ENCODE results near the gene NFYB. TPM values are rescaled to one million over a fixed set of nuclear protein-coding genes. Genes with fewer than 3 reads are reported as not detected.
A peak's percentile ranks its signal among the peaks of the same experiment; 100 is the strongest.

NFYB gene
- total and polyA plus RNA-seq, 3 donors from 2014 or later, result 33.8 to 53.1 (median 36.1) TPM

DNA sequence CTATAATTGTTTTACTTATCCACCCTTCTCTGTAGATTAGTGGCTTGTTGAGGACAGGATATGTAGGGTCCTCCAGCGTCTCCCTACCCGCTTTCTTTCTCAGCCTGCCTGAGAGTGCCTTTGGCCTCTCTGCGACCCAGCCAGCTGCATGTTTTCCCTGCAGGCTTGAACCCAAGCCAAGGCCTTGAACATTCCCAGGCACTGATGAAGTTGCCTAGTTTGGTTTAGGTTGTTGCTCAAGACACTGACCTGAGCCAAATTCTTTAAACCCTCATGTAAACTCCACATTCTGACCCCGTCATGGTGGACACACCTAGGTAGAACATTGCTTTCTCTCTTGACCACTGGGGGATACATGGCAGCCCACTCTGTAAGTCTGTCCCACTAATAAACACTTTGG, 44.1 kb upstream of the NFYB start:
- intact Hi-C loops (cut with DNase I; ENCODE audit: low total_unique reads), result no loop called here
- Histone ChIP-seq H3K9me3 (no peaks in the 10 kb centered on the region), H3K4me1 (peaks cover 4% of the 10 kb centered on the region), H3K27me3 (no peaks in the 10 kb centered on the region), H3K4me3 (no peak overlapping the region), H3K36me3 (ENCODE audit: low read depth, missing control alignments) (no peaks in the 10 kb centered on the region), H3K27ac (no peak overlapping the region)
- WGBS, 2 donors, result 50 to 70% methylated on average over 4 of the region's 4 CpGs
- TF ChIP-seq, protein P1, sequence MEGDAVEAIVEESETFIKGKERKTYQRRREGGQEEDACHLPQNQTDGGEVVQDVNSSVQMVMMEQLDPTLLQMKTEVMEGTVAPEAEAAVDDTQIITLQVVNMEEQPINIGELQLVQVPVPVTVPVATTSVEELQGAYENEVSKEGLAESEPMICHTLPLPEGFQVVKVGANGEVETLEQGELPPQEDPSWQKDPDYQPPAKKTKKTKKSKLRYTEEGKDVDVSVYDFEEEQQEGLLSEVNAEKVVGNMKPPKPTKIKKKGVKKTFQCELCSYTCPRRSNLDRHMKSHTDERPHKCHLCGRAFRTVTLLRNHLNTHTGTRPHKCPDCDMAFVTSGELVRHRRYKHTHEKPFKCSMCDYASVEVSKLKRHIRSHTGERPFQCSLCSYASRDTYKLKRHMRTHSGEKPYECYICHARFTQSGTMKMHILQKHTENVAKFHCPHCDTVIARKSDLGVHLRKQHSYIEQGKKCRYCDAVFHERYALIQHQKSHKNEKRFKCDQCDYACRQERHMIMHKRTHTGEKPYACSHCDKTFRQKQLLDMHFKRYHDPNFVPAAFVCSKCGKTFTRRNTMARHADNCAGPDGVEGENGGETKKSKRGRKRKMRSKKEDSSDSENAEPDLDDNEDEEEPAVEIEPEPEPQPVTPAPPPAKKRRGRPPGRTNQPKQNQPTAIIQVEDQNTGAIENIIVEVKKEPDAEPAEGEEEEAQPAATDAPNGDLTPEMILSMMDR (IDR thresholded peaks at IDR 0.05), result no peak
- no peak for TF ChIP-seq POLR2A (IDR thresholded peaks at IDR 0.05)
- peak; percentile 60 for DNase-seq

DNA sequence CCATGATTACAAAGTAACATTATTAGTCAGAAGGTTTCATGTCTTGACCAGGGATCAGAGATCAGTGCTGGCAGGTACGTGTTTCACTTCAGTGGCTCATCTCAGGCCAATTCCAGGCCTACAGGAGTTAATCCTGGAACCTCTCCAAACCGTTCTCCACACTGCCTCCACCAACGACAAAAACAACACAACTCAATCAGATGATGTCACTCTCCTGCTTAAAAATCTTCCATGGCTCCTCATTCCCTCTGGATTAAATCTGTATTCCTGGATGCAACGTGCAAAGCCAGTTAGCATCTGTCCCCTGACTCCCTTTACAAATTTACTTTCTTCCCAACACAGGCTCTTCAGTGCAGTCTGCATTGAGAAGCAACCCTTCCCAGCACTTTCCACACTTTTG, 43.3 kb upstream of the NFYB start:
- TF ChIP-seq, protein P1 (IDR thresholded peaks at IDR 0.05), result no peak
- TF ChIP-seq POLR2A (IDR thresholded peaks at IDR 0.05), result no peak
- no peaks in the 10 kb centered on the region for H3K36me3 ChIP-seq (ENCODE audit: low read depth, missing control alignments)
- 57 to 63% methylated on average over 4 of the region's 4 CpGs for WGBS, 2 donors
- intact Hi-C loops (cut with DNase I; ENCODE audit: low total_unique reads), result no loop called here
- no peaks in the 10 kb centered on the region for H3K9me3 ChIP-seq
- no peak overlapping the region for H3K27ac ChIP-seq
- H3K4me3 ChIP-seq, result no peak overlapping the region
- no peaks in the 10 kb centered on the region for H3K27me3 ChIP-seq
- DNase-seq, result no peak
- peaks cover 4% of the 10 kb centered on the region for H3K4me1 ChIP-seq

DNA sequence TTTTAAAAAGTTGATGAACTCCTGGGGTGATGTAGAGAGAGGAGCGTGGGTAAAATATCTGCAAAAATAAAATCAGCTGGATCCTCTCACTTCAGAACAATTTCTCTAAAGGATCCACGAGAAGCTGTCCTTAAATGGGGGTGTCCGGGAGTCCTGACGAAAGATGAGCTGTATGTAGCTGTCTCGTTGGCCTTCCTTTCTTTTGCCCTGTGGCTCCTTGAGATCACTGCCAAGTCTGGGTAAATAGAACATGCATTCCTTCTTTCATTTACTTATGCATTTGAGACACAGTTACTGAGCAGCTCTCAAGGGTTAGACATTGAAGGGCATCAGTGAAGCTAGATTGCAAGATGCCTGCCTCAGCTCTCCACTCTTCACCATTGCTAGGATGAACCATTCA, 42.4 kb upstream of the NFYB start:
- H3K4me1 ChIP-seq, result peaks cover 4% of the 10 kb centered on the region
- no peaks in the 10 kb centered on the region for H3K9me3 ChIP-seq
- DNase-seq, result no peak
- intact Hi-C loops (cut with DNase I; ENCODE audit: low total_unique reads), result no loop called here
- H3K4me3 ChIP-seq, result no peak overlapping the region
- TF ChIP-seq, protein P1 (IDR thresholded peaks at IDR 0.05), result no peak
- no peak for TF ChIP-seq POLR2A (IDR thresholded peaks at IDR 0.05)
- WGBS, 2 donors, result 84 to 92% methylated on average over 5 of the region's 5 CpGs
- H3K27me3 ChIP-seq, result no peaks in the 10 kb centered on the region
- H3K27ac ChIP-seq, result no peak overlapping the region
- H3K36me3 ChIP-seq (ENCODE audit: low read depth, missing control alignments), result no peaks in the 10 kb centered on the region

DNA sequence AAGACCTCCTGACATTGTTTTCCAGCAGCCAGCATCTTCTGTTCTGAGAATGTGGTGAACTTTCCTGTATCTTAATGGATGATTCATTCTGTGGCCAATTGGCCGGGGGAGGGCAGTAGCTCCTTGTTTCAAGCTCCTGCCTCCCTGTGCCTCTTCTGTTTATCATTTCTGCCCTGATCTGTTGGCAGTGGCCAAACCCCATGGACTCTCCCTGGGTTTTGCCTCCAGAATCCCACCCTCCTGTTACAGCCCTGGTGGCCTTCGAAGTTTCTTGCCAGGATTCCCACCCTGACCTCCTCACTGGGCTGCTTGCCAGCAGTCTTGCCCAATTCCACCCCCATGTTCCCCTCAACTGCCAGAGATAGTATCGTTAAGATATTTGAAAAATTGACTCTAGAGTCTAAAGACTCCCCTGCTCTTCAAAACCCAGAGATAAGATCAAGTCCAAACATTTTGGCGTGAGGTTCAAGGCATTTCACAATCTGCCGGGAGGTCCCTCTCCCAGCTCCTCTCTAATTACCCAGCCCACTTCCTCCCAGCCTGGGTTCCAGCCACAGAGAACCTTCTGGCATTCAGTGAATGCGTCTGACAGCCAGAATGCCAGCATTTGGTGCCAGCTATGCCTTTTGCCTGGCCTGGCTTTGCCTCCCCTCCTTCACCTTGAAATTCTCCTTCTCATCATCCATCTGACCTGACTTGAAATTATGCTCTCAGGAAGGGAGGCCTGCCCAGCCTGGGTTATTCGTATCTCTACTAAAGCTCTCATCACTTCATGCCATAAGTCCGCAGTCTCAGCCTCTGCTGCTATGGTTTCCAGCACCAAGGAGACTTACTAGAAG, 39.9 kb upstream of the NFYB start:
- DNase-seq, result peak; percentile 80
- no peak for TF ChIP-seq POLR2A (IDR thresholded peaks at IDR 0.05)
- TF ChIP-seq, protein P1 (IDR thresholded peaks at IDR 0.05), result no peak
- WGBS, 2 donors, result 53 to 61% methylated on average over 7 to 8 of the region's 8 CpGs
- Histone ChIP-seq H3K9me3 (no peaks in the 10 kb centered on the region), H3K36me3 (ENCODE audit: low read depth, missing control alignments) (no peaks in the 10 kb centered on the region), H3K27ac (peak overlapping the region in 1 of 2 donors; percentile 62), H3K27me3 (no peaks in the 10 kb centered on the region), H3K4me1 (peaks cover 4% of the 10 kb centered on the region), H3K4me3 (no peak overlapping the region)
- intact Hi-C loops (cut with DNase I; ENCODE audit: low total_unique reads), result no loop called here

DNA sequence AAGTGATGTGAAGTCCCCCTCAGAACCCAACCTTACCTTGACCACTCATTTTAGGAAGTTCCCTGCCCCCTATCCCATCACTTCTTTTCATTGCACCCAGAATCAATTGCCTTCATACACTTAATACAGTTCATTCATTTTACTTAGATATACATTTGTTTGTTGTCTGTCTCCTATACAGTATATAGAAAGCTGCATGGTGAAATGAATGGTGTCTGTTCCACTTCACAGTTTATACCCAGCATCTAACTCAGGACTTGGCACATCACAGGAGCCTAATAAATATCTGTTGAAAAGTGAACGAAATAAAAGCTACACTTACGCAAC, 39.3 kb upstream of the NFYB start:
- H3K4me3 ChIP-seq, result no peak overlapping the region
- no peaks in the 10 kb centered on the region for H3K27me3 ChIP-seq
- intact Hi-C loops (cut with DNase I; ENCODE audit: low total_unique reads), result no loop called here
- H3K9me3 ChIP-seq, result no peaks in the 10 kb centered on the region
- H3K36me3 ChIP-seq (ENCODE audit: low read depth, missing control alignments), result no peaks in the 10 kb centered on the region
- H3K4me1 ChIP-seq, result peaks cover 4% of the 10 kb centered on the region
- no peak for DNase-seq
- TF ChIP-seq POLR2A (IDR thresholded peaks at IDR 0.05), result no peak
- TF ChIP-seq, protein P1 (IDR thresholded peaks at IDR 0.05), result no peak
- WGBS, 2 donors, result 27 to 30% methylated on average over 2 of the region's 2 CpGs
- no peak overlapping the region for H3K27ac ChIP-seq
